MCF 10A (cell line): ENCODE measurements around the gene RAB6B. TPM values are rescaled to one million over a fixed set of nuclear protein-coding genes. Genes with fewer than 3 reads are reported as not detected.

ENCODE experiments used
- BruUV-seq: library from RNA; stranded (reverse); fragments of 400-500 nt; replicated peaks from 2 replicates; lab custom pipeline; 2021; lab: Mats Ljungman, UMichigan
- CTCF ChIA-PET: fragments of 300-600 bp; sonication (Branson Sonifier 250); formaldehyde crosslinking; extraction: SDS; loops from one replicate; lab custom pipeline; 2021; ENCODE audit warnings: antibody characterized with exemption, inconsistent platforms; lab: Yijun Ruan, JAX
- POLR2A ChIA-PET: fragments of 300-600, 350-650 bp; sonication (Branson Sonifier 250); formaldehyde crosslinking; extraction: SDS; loops from one replicate; lab custom pipeline; 2020; ENCODE audit warnings: antibody characterized with exemption, inconsistent platforms; lab: Yijun Ruan, JAX
- DNase-seq: peaks from one replicate; pipeline ENCODE4 v3.0.0-alpha.2; 2018; ENCODE audit not compliant: unreplicated experiment
- H3K27ac Mint-ChIP-seq: one replicate; pipeline ENCODE4 v1.8.0; 2022; ENCODE audit warnings: mild to moderate bottlenecking, low read depth, mixed read lengths; ENCODE audit not compliant: unreplicated experiment
- H3K27me3 Mint-ChIP-seq: one replicate; pipeline ENCODE4 v1.8.0; 2022; ENCODE audit warnings: mixed read lengths; ENCODE audit not compliant: insufficient read depth, unreplicated experiment
- H3K36me3 Mint-ChIP-seq: one replicate; pipeline ENCODE4 v1.8.0; 2022; ENCODE audit warnings: mild to moderate bottlenecking, moderate library complexity, mixed read lengths; ENCODE audit not compliant: insufficient read depth, unreplicated experiment
- H3K4me1 Mint-ChIP-seq: one replicate; pipeline ENCODE4 v1.8.0; 2022; ENCODE audit warnings: mixed read lengths; ENCODE audit not compliant: insufficient read depth, unreplicated experiment
- H3K4me3 Mint-ChIP-seq: one replicate; pipeline ENCODE4 v1.8.0; 2022; ENCODE audit warnings: mild to moderate bottlenecking, moderate library complexity, mixed read lengths; ENCODE audit not compliant: unreplicated experiment
- H3K9me3 Mint-ChIP-seq: one replicate; pipeline ENCODE4 v1.8.0; 2022; ENCODE audit warnings: mixed read lengths; ENCODE audit not compliant: unreplicated experiment
- intact Hi-C: fragments of 100-400 bp; cut with micrococcal nuclease; formaldehyde crosslinking; loops from 2 replicates; pipeline ENCODE4 v1.14.1; 2022
- total RNA-seq: library from RNA; stranded (reverse); gene quantifications from 2 replicates; pipeline ENCODE4 v1.2.3, GENCODE V29; 2022
- TF ChIP-seq, protein P1 (sequence below): fragments of 200-600 bp; IDR thresholded peaks from one replicate; pipeline ENCODE4 v1.8.0; 2022; ENCODE audit warnings: antibody characterized with exemption, mild to moderate bottlenecking; ENCODE audit not compliant: unreplicated experiment

Gene RAB6B
- total RNA-seq, 1 experiment from 2014 or later, result 1.1 TPM

DNA sequence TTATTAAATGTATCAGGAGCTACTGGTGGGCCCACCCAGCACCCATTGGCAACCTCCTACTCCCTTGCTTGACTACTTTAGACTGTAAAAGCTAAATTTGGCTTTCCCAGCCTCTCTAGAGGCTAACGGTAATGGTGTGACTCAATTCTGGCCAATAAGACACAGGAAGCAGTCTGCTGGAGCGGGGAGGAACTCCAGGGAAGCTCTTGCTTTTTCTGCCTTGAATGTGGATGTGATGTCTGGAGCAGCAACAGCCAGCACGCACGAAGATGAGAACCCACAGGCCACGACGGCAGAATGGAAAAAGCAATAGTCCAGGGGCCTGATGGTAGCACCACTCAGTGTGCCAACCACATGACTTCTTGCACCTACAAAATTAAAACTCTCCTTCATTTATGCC, 39.9 kb downstream of the RAB6B start:
- CTCF ChIA-PET, result no interaction called here

GRCh38 chr3:133855002-133855370, 40.7 kb downstream of the RAB6B start:
- Mint-ChIP-seq H3K36me3 (no peaks in the 10 kb centered on the region), H3K9me3 (no peaks in the 10 kb centered on the region), H3K4me1 (no peaks in the 10 kb centered on the region), H3K4me3 (no peak overlapping the region), H3K27ac (no peak overlapping the region), H3K27me3 (no peaks in the 10 kb centered on the region)
- no TSS peak for BruUV-seq
- no peak for DNase-seq
- TF ChIP-seq, protein P1, sequence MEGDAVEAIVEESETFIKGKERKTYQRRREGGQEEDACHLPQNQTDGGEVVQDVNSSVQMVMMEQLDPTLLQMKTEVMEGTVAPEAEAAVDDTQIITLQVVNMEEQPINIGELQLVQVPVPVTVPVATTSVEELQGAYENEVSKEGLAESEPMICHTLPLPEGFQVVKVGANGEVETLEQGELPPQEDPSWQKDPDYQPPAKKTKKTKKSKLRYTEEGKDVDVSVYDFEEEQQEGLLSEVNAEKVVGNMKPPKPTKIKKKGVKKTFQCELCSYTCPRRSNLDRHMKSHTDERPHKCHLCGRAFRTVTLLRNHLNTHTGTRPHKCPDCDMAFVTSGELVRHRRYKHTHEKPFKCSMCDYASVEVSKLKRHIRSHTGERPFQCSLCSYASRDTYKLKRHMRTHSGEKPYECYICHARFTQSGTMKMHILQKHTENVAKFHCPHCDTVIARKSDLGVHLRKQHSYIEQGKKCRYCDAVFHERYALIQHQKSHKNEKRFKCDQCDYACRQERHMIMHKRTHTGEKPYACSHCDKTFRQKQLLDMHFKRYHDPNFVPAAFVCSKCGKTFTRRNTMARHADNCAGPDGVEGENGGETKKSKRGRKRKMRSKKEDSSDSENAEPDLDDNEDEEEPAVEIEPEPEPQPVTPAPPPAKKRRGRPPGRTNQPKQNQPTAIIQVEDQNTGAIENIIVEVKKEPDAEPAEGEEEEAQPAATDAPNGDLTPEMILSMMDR, result no peak
- intact Hi-C loops, result no loop called here
- ChIA-PET CTCF (interaction anchor here (0.6 to 1.2 kb wide), 3 partner anchors 11 to 37 kb away, joined by 3 read pairs; no protein-coding TSS in a partner anchor), POLR2A (interaction anchor here (0.7 kb wide), 1 partner anchor 27 kb away, joined by 3 read pairs; no protein-coding TSS in a partner anchor)

More for the DNA sequence above, 39.9 kb downstream of the RAB6B start:
- Mint-ChIP-seq H3K4me3 (no peak overlapping the region), H3K4me1 (no peaks in the 10 kb centered on the region), H3K9me3 (no peaks in the 10 kb centered on the region), H3K27me3 (no peaks in the 10 kb centered on the region), H3K36me3 (no peaks in the 10 kb centered on the region), H3K27ac (no peak overlapping the region)
- POLR2A ChIA-PET, result no interaction called here
- intact Hi-C loops, result no loop called here
- BruUV-seq, result no TSS peak
- no peak for DNase-seq
- TF ChIP-seq, protein P1, result no peak

- H3K4me3 Mint-ChIP-seq, result no peak overlapping the region
Observed at GRCh38 chr3:133854264-133855001, 41.2 kb downstream of the RAB6B start.

GRCh38 chr3:133853925-133854227, 41.8 kb downstream of the RAB6B start:
- no TSS peak for BruUV-seq
- ChIA-PET POLR2A (no interaction called here), CTCF (interaction anchor here (1.1 to 1.2 kb wide), 2 partner anchors 12 to 36 kb away, joined by 3 read pairs; no protein-coding TSS in a partner anchor)
- TF ChIP-seq, protein P1, result no peak
- no peak overlapping the region for H3K4me3 Mint-ChIP-seq
- no peak for DNase-seq
- no peaks in the 10 kb centered on the region for H3K9me3 Mint-ChIP-seq
- H3K27ac Mint-ChIP-seq, result no peak overlapping the region
- H3K4me1 Mint-ChIP-seq, result no peaks in the 10 kb centered on the region
- H3K36me3 Mint-ChIP-seq, result no peaks in the 10 kb centered on the region
- intact Hi-C loops, result no loop called here
- H3K27me3 Mint-ChIP-seq, result no peaks in the 10 kb centered on the region

More at GRCh38 chr3:133854264-133855001, 41.2 kb downstream of the RAB6B start:
- H3K27me3 Mint-ChIP-seq, result no peaks in the 10 kb centered on the region
- H3K9me3 Mint-ChIP-seq, result no peaks in the 10 kb centered on the region
- H3K36me3 Mint-ChIP-seq, result no peaks in the 10 kb centered on the region
- intact Hi-C loops, result no loop called here
- CTCF ChIA-PET, result interaction anchor here (1.1 to 1.2 kb wide), 2 partner anchors 11 to 36 kb away, joined by 3 read pairs; no protein-coding TSS in a partner anchor
- no peak overlapping the region for H3K27ac Mint-ChIP-seq
- DNase-seq, result no peak
- no TSS peak for BruUV-seq
- POLR2A ChIA-PET, result no interaction called here
- TF ChIP-seq, protein P1, result no peak
- no peaks in the 10 kb centered on the region for H3K4me1 Mint-ChIP-seq
